CD14-positive monocyte (primary cell): ENCODE results near the gene CDC42BPG. TPM values are rescaled to one million over a fixed set of nuclear protein-coding genes. Genes with fewer than 3 reads are reported as not detected.

ENCODE experiments used
- DNase-seq, 3 donors: peaks; one replicate each; pipeline ENCODE4 v3.0.0-alpha.2; 2011 to 2022
- H2AFZ ChIP-seq: 2 replicates; pipeline ENCODE4 v1.6.0; 2012; ENCODE audit warnings: mild to moderate bottlenecking, low read depth, low read length, inconsistent platforms; ENCODE audit not compliant: insufficient read depth, poor library complexity, severe bottlenecking
- H3K27ac ChIP-seq, 2 donors: 1 replicate in 1 of 2; 2 replicates in 1 of 2; pipeline ENCODE4 v1.5.1; 2012 to 2013; ENCODE audit warnings: low read length in 2 of 2, control low read depth in 1 of 2, inconsistent platforms in 1 of 2, low read depth in 1 of 2, mild to moderate bottlenecking in 1 of 2
- H3K27me3 ChIP-seq, 2 donors: one replicate each; pipeline versions ENCODE4 v1.6.0 to v1.6.1; 2011 to 2013; ENCODE audit warnings: low read length in 2 of 2; ENCODE audit not compliant: control insufficient read depth in 2 of 2, insufficient read depth in 2 of 2
- H3K36me3 ChIP-seq, 2 donors: replicated peaks in 1 of 2; 1 replicate in 1 of 2; 2 replicates in 1 of 2; pipeline versions ENCODE4 v1.5.1 to v1.6.1; 2012 to 2013; ENCODE audit warnings: low read length in 2 of 2, control low read depth in 1 of 2, inconsistent platforms in 1 of 2, mild to moderate bottlenecking in 1 of 2; ENCODE audit not compliant: insufficient read depth in 2 of 2, control insufficient read depth in 1 of 2
- H3K4me1 ChIP-seq, 2 donors: 1 replicate in 1 of 2; 2 replicates in 1 of 2; pipeline versions ENCODE4 v1.5.1 to v1.6.1; 2012 to 2013; ENCODE audit warnings: low read length in 2 of 2, control low read depth in 1 of 2, inconsistent platforms in 1 of 2, mild to moderate bottlenecking in 1 of 2, moderate library complexity in 1 of 2; ENCODE audit not compliant: insufficient read depth in 2 of 2, control insufficient read depth in 1 of 2
- H3K4me2 ChIP-seq: replicated peaks from 2 replicates; pipeline ENCODE3; 2012; ENCODE audit warnings: low read length, moderate library complexity, mild to moderate bottlenecking; ENCODE audit not compliant: poor library complexity, severe bottlenecking; ENCODE audit errors: extremely low read depth
- H3K4me3 ChIP-seq, 3 experiments: fragments of 200-600 bp in 1 of 3; sonication (generic) in 1 of 3; replicated peaks in 1 of 3; 1 replicate in 2 of 3; 2 replicates in 1 of 3; pipeline ENCODE4 v1.5.1; 2011 to 2013; ENCODE audit warnings: low read length in 3 of 3, mild to moderate bottlenecking in 3 of 3, control low read depth in 2 of 3, low read depth in 2 of 3, inconsistent platforms in 1 of 3, moderate library complexity in 1 of 3
- H3K79me2 ChIP-seq: 2 replicates; pipeline ENCODE4 v1.6.0; 2012; ENCODE audit warnings: mild to moderate bottlenecking, control low read depth, inconsistent platforms, low read length, moderate library complexity; ENCODE audit not compliant: insufficient read depth
- H3K9ac ChIP-seq: 2 replicates; pipeline ENCODE4 v1.6.0; 2017; ENCODE audit warnings: low read length, mild to moderate bottlenecking; ENCODE audit not compliant: insufficient read depth, poor library complexity, severe bottlenecking
- H3K9me3 ChIP-seq, 2 donors: replicated peaks in 1 of 2; 1 replicate in 1 of 2; 2 replicates in 1 of 2; pipeline versions ENCODE4 v1.5.1 to v1.6.1; 2012 to 2013; ENCODE audit warnings: low read length in 2 of 2, control low read depth in 1 of 2; ENCODE audit not compliant: control insufficient read depth in 1 of 2, insufficient read depth in 1 of 2
- H4K20me1 ChIP-seq: 2 replicates; pipeline ENCODE4 v1.6.0; 2012; ENCODE audit warnings: mild to moderate bottlenecking, low read length, control low read depth, moderate library complexity; ENCODE audit not compliant: insufficient read depth
- H3K27ac Mint-ChIP-seq, 7 donors: one replicate each; pipeline ENCODE4 v1.8.0; 2020; ENCODE audit warnings: mild to moderate bottlenecking in 7 of 7, mixed read lengths in 7 of 7, moderate library complexity in 6 of 7, inconsistent platforms in 2 of 7
- H3K27me3 Mint-ChIP-seq, 3 donors: one replicate each; pipeline ENCODE4 v1.8.0; 2021 to 2022; ENCODE audit warnings: low read depth in 3 of 3, mild to moderate bottlenecking in 3 of 3, mixed read lengths in 3 of 3, moderate library complexity in 3 of 3, inconsistent platforms in 1 of 3
- H3K36me3 Mint-ChIP-seq, 2 donors: one replicate each; pipeline ENCODE4 v1.8.0; 2020; ENCODE audit warnings: mixed read lengths in 2 of 2, inconsistent platforms in 1 of 2, mild to moderate bottlenecking in 1 of 2
- H3K4me1 Mint-ChIP-seq: one replicate; pipeline ENCODE4 v1.8.0; 2020; ENCODE audit warnings: mild to moderate bottlenecking, mixed read lengths
- H3K4me3 Mint-ChIP-seq, 2 donors: one replicate each; pipeline ENCODE4 v1.8.0; 2020; ENCODE audit warnings: mild to moderate bottlenecking in 2 of 2, mixed read lengths in 2 of 2, moderate library complexity in 1 of 2
- H3K9me3 Mint-ChIP-seq, 7 donors: one replicate each; pipeline ENCODE4 v1.8.0; 2020 to 2022; ENCODE audit warnings: mixed read lengths in 7 of 7, mild to moderate bottlenecking in 6 of 7, moderate library complexity in 6 of 7, inconsistent platforms in 2 of 7
- WGBS: methylation state at CpG from one replicate; pipeline ENCODE4 v1.1.5; 2013; ENCODE audit warnings: missing lambda C conversion rate; ENCODE audit not compliant: insufficient coverage; 5-methylcytosine and 5-hydroxymethylcytosine counted together
- intact Hi-C, 2 donors: fragments of 100-400 bp; cut with micrococcal nuclease; formaldehyde crosslinking; loops; one replicate each; pipeline versions ENCODE4 v1.15.0 to v1.15.1; 2023
- polyA plus RNA-seq, 3 donors: library from polyadenylated mRNA; depleted of rRNA in 1 of 3; unstranded in 2 of 3; stranded (reverse) in 1 of 3; fragments of 300-500 nt in 2 of 3; fragments of >200 nt in 1 of 3; fragmentation: Illumina TruSeq in 2 of 3; gene quantifications; 1 replicate in 2 of 3; 2 replicates in 1 of 3; pipeline ENCODE4 v1.2.3, GENCODE V29; 2012 to 2021
- TF ChIP-seq, protein P1 (sequence below): fragments of 200-600 bp; IDR thresholded peaks from one replicate; pipeline ENCODE4 v1.8.0; 2022; ENCODE audit warnings: antibody characterized with exemption, mild to moderate bottlenecking

CDC42BPG gene
- polyA plus RNA-seq, 3 donors, result 0.23 TPM; not detected in 2

GRCh38 chr11:64855596-64856304, 11.3 kb upstream of the CDC42BPG start:
- peaks cover 54% of the 10 kb centered on the region for H4K20me1 ChIP-seq
- peaks cover 98 to 100% of the 10 kb centered on the region in 2 donors for H3K4me1 ChIP-seq
- peaks cover 72 to 82% of the 10 kb centered on the region in 2 donors for H3K36me3 Mint-ChIP-seq
- peaks cover 0 to 2% (median 0%) of the 10 kb centered on the region in 7 donors for H3K9me3 Mint-ChIP-seq
- no peak overlapping the region for H2AFZ ChIP-seq
- no peaks in the 10 kb centered on the region for H3K27me3 ChIP-seq
- peak overlapping the region; percentile 68 to 73 for H3K4me3 Mint-ChIP-seq
- H3K79me2 ChIP-seq, result peaks cover 54% of the 10 kb centered on the region
- WGBS, result 72% methylated on average over 11 of the region's 22 CpGs
- H3K36me3 ChIP-seq, result peaks cover 24 to 28% of the 10 kb centered on the region in 2 donors
- H3K4me2 ChIP-seq, result peak overlapping the region; percentile 48
- intact Hi-C loops, result loop anchor here (2.0 kb wide), 2 partner anchors 15 to 33 kb away; no protein-coding TSS in a partner anchor
- peak overlapping the region in 1 of 3 experiments; percentile 47 for H3K4me3 ChIP-seq
- H3K4me1 Mint-ChIP-seq, result peaks cover 97% of the 10 kb centered on the region
- peak overlapping the region; percentile 83 to 97 (median 90) for H3K27ac Mint-ChIP-seq
- H3K9me3 ChIP-seq, result no peaks in the 10 kb centered on the region
- peak overlapping the region; percentile 52 to 85 for H3K27ac ChIP-seq
- peak in 2 of 3 donors; percentile 40 to 65 for DNase-seq
- peaks cover 3 to 10% (median 3%) of the 10 kb centered on the region in 3 donors for H3K27me3 Mint-ChIP-seq
- TF ChIP-seq, protein P1, sequence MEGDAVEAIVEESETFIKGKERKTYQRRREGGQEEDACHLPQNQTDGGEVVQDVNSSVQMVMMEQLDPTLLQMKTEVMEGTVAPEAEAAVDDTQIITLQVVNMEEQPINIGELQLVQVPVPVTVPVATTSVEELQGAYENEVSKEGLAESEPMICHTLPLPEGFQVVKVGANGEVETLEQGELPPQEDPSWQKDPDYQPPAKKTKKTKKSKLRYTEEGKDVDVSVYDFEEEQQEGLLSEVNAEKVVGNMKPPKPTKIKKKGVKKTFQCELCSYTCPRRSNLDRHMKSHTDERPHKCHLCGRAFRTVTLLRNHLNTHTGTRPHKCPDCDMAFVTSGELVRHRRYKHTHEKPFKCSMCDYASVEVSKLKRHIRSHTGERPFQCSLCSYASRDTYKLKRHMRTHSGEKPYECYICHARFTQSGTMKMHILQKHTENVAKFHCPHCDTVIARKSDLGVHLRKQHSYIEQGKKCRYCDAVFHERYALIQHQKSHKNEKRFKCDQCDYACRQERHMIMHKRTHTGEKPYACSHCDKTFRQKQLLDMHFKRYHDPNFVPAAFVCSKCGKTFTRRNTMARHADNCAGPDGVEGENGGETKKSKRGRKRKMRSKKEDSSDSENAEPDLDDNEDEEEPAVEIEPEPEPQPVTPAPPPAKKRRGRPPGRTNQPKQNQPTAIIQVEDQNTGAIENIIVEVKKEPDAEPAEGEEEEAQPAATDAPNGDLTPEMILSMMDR, result no peak
- H3K9ac ChIP-seq, result peak overlapping the region; percentile 65

DNA sequence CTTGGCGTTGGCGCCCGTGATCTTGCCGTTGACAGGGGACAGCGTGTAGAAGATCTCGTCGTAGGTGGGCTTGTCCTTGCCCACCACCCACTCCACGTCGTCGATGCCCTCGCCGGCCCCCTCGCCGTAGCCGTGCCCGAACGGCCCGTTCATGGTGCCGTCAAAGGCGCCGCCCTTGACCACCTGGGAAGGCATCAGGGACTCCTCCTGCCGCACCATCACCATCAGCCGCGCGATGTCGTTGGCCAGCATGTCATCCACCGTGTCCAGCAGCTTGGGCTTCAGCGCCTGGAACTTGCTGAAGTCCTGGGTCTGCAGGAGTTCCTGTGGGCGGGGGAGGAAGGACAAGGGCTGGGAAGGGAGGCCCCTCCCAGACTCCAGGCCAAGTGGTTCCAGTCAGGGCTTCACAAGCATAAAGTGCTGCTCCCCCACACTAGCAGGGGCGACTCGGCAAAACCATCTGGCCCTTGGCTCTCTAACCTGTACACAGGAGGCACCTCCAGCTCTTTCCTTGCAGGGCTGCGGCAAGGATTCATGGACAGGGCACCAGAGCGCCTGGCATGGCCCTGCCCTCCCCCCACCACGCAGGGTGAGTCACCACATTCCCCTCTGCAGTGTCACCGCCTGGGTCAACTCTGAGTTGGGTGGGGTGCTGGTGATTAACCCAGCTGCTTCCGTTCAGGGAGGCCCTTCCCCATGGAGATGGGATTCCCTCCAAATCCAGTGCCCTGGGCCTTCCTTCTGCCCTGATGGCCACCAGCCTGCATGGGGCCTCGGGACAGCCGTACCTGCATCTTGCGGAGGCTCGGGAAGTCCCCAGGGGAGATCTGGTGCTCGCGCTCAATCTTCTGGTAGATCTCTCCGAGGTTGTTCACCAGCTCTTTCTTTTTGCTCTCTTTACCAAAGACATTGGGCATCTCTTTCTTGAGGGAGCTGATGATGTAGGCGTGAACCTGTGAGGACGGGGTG, 10.4 kb upstream of the CDC42BPG start:
- Histone ChIP-seq H3K9ac (peak overlapping the region; percentile 65), H3K36me3 (peaks cover 24 to 28% of the 10 kb centered on the region in 2 donors), H3K79me2 (peaks cover 44% of the 10 kb centered on the region), H3K27me3 (no peaks in the 10 kb centered on the region), H3K4me2 (peak overlapping the region; percentile 48), H3K4me3 (peak overlapping the region in 1 of 3 experiments; percentile 47), H2AFZ (no peak overlapping the region), H4K20me1 (peaks cover 49% of the 10 kb centered on the region), H3K4me1 (peaks cover 89 to 91% of the 10 kb centered on the region in 2 donors), H3K27ac (peak overlapping the region; percentile 52 to 85), H3K9me3 (no peaks in the 10 kb centered on the region)
- intact Hi-C loops, result loop anchor here in 1 of 2 donors (2.0 kb wide), 1 partner anchor 34 kb away; no protein-coding TSS in a partner anchor
- 86% methylated on average over 32 of the region's 45 CpGs for WGBS
- peaks cover 3 to 10% (median 3%) of the 10 kb centered on the region in 3 donors for H3K27me3 Mint-ChIP-seq
- H3K4me3 Mint-ChIP-seq, result peak overlapping the region; percentile 58 to 73
- TF ChIP-seq, protein P1, result no peak
- peak overlapping the region; percentile 83 to 97 (median 90) for H3K27ac Mint-ChIP-seq
- peaks cover 0 to 2% (median 0%) of the 10 kb centered on the region in 7 donors for H3K9me3 Mint-ChIP-seq
- peaks cover 88% of the 10 kb centered on the region for H3K4me1 Mint-ChIP-seq
- H3K36me3 Mint-ChIP-seq, result peaks cover 70 to 76% of the 10 kb centered on the region in 2 donors
- DNase-seq, result peak; percentile 91 to 95 (median 92)
